HG03135 (cell line): Measurements from ENCODE around the gene P2RY8.

Experiments
- ATAC-seq: cut with Tn5 transposase; IDR thresholded peaks from one replicate; pipeline ENCODE4 v1.9.1; 2021; ENCODE audit warnings: mild to moderate bottlenecking, moderate library complexity; ENCODE audit not compliant: unreplicated experiment

P2RY8 gene

GRCh38 chrX:1420371-1420770, 116.6 kb downstream of the P2RY8 start:
- ATAC-seq: no peak

- no peak for ATAC-seq
These were observed 117.2 kb downstream of the P2RY8 start for GRCh38 chrX:1419545-1420355.

- ATAC-seq: no peak
These were observed 118.0 kb downstream of the P2RY8 start for GRCh38 chrX:1418901-1419544.

GRCh38 chrX:1417921-1418771, 118.8 kb downstream of the P2RY8 start:
- ATAC-seq: no peak

GRCh38 chrX:1416965-1417760, 119.8 kb downstream of the P2RY8 start:
- no peak for ATAC-seq

- no peak for ATAC-seq
These were observed 120.6 kb downstream of the P2RY8 start for GRCh38 chrX:1416327-1416784.
